ENCODE measurements around the gene EIF4G3. TPM values are rescaled to one million over a fixed set of nuclear protein-coding genes. Genes with fewer than 3 reads are reported as not detected.

Gene EIF4G3
- total and polyA plus RNA-seq, 2 donors (not counting 1 experiment from before 2014, with no cell fraction given) = 53.5 to 67.0 TPM

- Histone ChIP-seq H3K36me3 (ENCODE audit: control insufficient read depth, insufficient read depth, low read length) (peaks cover 14% of the 10 kb centered on the region), H3K4me3 (replicated peaks in 1 of 4; ENCODE audit: control extremely low read depth in 1 of 4, insufficient read depth in 1 of 4, low read depth in 3 of 4, low read length in 4 of 4) (no peak overlapping the region), H3K4me1 (ENCODE audit: control insufficient read depth, extremely low read depth, insufficient read depth, low read length) (no peaks in the 10 kb centered on the region), H3K27me3 (ENCODE audit: control insufficient read depth, insufficient read depth, low read length) (no peaks in the 10 kb centered on the region), H3K9me3 (ENCODE audit: control insufficient read depth, insufficient read depth, low read depth, low read length) (no peaks in the 10 kb centered on the region), H3K79me2 (ENCODE audit: control insufficient read depth, insufficient read depth, low read length) (no peaks in the 10 kb centered on the region), H2AFZ (ENCODE audit: low read length) (no peak overlapping the region), H3K27ac (ENCODE audit: insufficient read depth, low read length) (no peak overlapping the region), H4K20me1 (ENCODE audit: control insufficient read depth, extremely low read depth, insufficient read depth, low read length) (no peaks in the 10 kb centered on the region), H3K4me2 (ENCODE audit: extremely low read depth, insufficient read depth, low read length) (no peak overlapping the region), H3K9ac (ENCODE audit: insufficient read depth, low read length) (no peak overlapping the region)
- no peak for DNase-seq (ENCODE audit: low read depth in 2 of 2)
- no peak for TF ChIP-seq CTCF (conservative IDR thresholded peaks at IDR 0.05 in 1 of 2, IDR thresholded peaks at IDR 0.05 in 1 of 2; ENCODE audit: low read depth in 1 of 2, low read length in 2 of 2)
- no peak for TF ChIP-seq EZH2 (IDR thresholded peaks at IDR 0.05; ENCODE audit: low read length, missing control alignments)
Observed at GRCh38 chr1:20763417-20763816, 413.3 kb downstream of the EIF4G3 start.

- Histone ChIP-seq H3K36me3 (ENCODE audit: control insufficient read depth, insufficient read depth, low read length) (peaks cover 15% of the 10 kb centered on the region), H3K9me3 (ENCODE audit: control insufficient read depth, insufficient read depth, low read depth, low read length) (no peaks in the 10 kb centered on the region)
Observed at GRCh38 chr1:20760322-20760721, 416.4 kb downstream of the EIF4G3 start.

More at GRCh38 chr1:20760322-20760721, 416.4 kb downstream of the EIF4G3 start:
- H3K4me1 ChIP-seq (ENCODE audit: control insufficient read depth, extremely low read depth, insufficient read depth, low read length) = no peaks in the 10 kb centered on the region
- DNase-seq (ENCODE audit: low read depth in 2 of 2) = no peak
- H3K9ac ChIP-seq (ENCODE audit: insufficient read depth, low read length) = no peak overlapping the region
- no peaks in the 10 kb centered on the region for H3K79me2 ChIP-seq (ENCODE audit: control insufficient read depth, insufficient read depth, low read length)
- H3K27ac ChIP-seq (ENCODE audit: insufficient read depth, low read length) = no peak overlapping the region
- no peak overlapping the region for H2AFZ ChIP-seq (ENCODE audit: low read length)
- no peaks in the 10 kb centered on the region for H4K20me1 ChIP-seq (ENCODE audit: control insufficient read depth, extremely low read depth, insufficient read depth, low read length)
- TF ChIP-seq EZH2 (IDR thresholded peaks at IDR 0.05; ENCODE audit: low read length, missing control alignments) = no peak
- TF ChIP-seq CTCF (conservative IDR thresholded peaks at IDR 0.05 in 1 of 2, IDR thresholded peaks at IDR 0.05 in 1 of 2; ENCODE audit: low read depth in 1 of 2, low read length in 2 of 2) = no peak
- H3K4me3 ChIP-seq (replicated peaks in 1 of 4; ENCODE audit: control extremely low read depth in 1 of 4, insufficient read depth in 1 of 4, low read depth in 3 of 4, low read length in 4 of 4) = no peak overlapping the region
- no peaks in the 10 kb centered on the region for H3K27me3 ChIP-seq (ENCODE audit: control insufficient read depth, insufficient read depth, low read length)
- H3K4me2 ChIP-seq (ENCODE audit: extremely low read depth, insufficient read depth, low read length) = no peak overlapping the region

Other genes starting within 250 kb of the EIF4G3 start
- gene ECE1, start 113.6 kb upstream of the EIF4G3 start, total RNA-seq = 57.3 and 138 TPM in 2 replicates
- gene ECE1, start 113.6 kb upstream of the EIF4G3 start, polyA plus RNA-seq = 131 and 137 TPM in 2 replicates